Caco-2 (cell line): ENCODE data around the gene TTC39C. TPM values are rescaled to one million over a fixed set of nuclear protein-coding genes. Genes with fewer than 3 reads are reported as not detected.
"Not testable (repeated sequence)": the region's sequence is repeated elsewhere in the genome, so short reads cannot be mapped to it uniquely, and the experiment has no call there.

ENCODE experiments used
- BruUV-seq: library from RNA; stranded (reverse); fragments of 400-500 nt; replicated peaks from 2 replicates; lab custom pipeline; 2021; lab: Mats Ljungman, UMichigan
- CTCF ChIA-PET: fragments of 300-600 bp; sonication (Branson Sonifier 250); formaldehyde crosslinking; loops from one replicate; lab custom pipeline; 2022; ENCODE audit warnings: antibody characterized with exemption; lab: Charles Lee
- POLR2A ChIA-PET: fragments of 300-600 bp; sonication (Branson Sonifier 250); formaldehyde crosslinking; loops from one replicate; lab custom pipeline; 2022; ENCODE audit warnings: antibody characterized with exemption; lab: Charles Lee
- DNase-seq, 2 experiments: peaks; one replicate each; pipeline versions ENCODE4 v3.0.0 to v3.0.0-alpha.2; 2020 to 2022
- H3K27me3 ChIP-seq: replicated peaks from 2 replicates; pipeline ENCODE4 v1.6.0; 2011; ENCODE audit warnings: low read length; ENCODE audit not compliant: control insufficient read depth, insufficient read depth
- H3K36me3 ChIP-seq: 2 replicates; pipeline ENCODE4 v1.5.1; 2011; ENCODE audit warnings: low read length; ENCODE audit not compliant: control insufficient read depth, insufficient read depth
- H3K4me1 ChIP-seq: fragments of 250-450 bp; sonication (Bioruptor Pico); 2 replicates; pipeline ENCODE4 v1.5.1; 2020; ENCODE audit warnings: mild to moderate bottlenecking
- H3K4me3 ChIP-seq: 2 replicates; pipeline ENCODE4 v1.5.1; 2011; ENCODE audit warnings: low read depth, mild to moderate bottlenecking, control low read depth, low read length
- H3K9me3 ChIP-seq: fragments of 250-450 bp; sonication (Bioruptor Pico); 2 replicates; pipeline ENCODE4 v1.5.1; 2020; ENCODE audit warnings: mild to moderate bottlenecking, moderate library complexity
- H3K27ac Mint-ChIP-seq: one replicate; pipeline ENCODE4 v1.8.0; 2022; ENCODE audit warnings: mixed read lengths; ENCODE audit not compliant: unreplicated experiment
- H3K27me3 Mint-ChIP-seq: one replicate; pipeline ENCODE4 v1.8.0; 2022; ENCODE audit warnings: mixed read lengths; ENCODE audit not compliant: insufficient read depth, unreplicated experiment
- H3K36me3 Mint-ChIP-seq: one replicate; pipeline ENCODE4 v1.8.0; 2022; ENCODE audit warnings: mild to moderate bottlenecking, mixed read lengths; ENCODE audit not compliant: insufficient read depth, unreplicated experiment
- H3K4me1 Mint-ChIP-seq: one replicate; pipeline ENCODE4 v1.8.0; 2022; ENCODE audit warnings: low read depth, mixed read lengths; ENCODE audit not compliant: unreplicated experiment
- H3K4me3 Mint-ChIP-seq: one replicate; pipeline ENCODE4 v1.8.0; 2022; ENCODE audit warnings: mild to moderate bottlenecking, moderate library complexity, mixed read lengths; ENCODE audit not compliant: unreplicated experiment
- H3K9me3 Mint-ChIP-seq: one replicate; pipeline ENCODE4 v1.8.0; 2022; ENCODE audit warnings: mixed read lengths; ENCODE audit not compliant: unreplicated experiment
- CTCF ChIP-seq, 2 experiments: fragments of 200-600 bp in 1 of 2; IDR thresholded peaks; 1 replicate in 1 of 2; 2 replicates in 1 of 2; pipeline versions ENCODE4 v1.5.1 to v1.8.0; 2011 to 2022; ENCODE audit warnings: antibody characterized with exemption in 1 of 2, control low read depth in 1 of 2, inconsistent platforms in 1 of 2, low read depth in 1 of 2, low read length in 1 of 2, mild to moderate bottlenecking in 1 of 2, moderate library complexity in 1 of 2; ENCODE audit not compliant: insufficient read depth in 1 of 2, severe bottlenecking in 1 of 2, unreplicated experiment in 1 of 2
- intact Hi-C: fragments of 100-400 bp; cut with micrococcal nuclease; formaldehyde crosslinking; loops from one replicate; pipeline ENCODE4 v1.10.0; 2022; ENCODE audit not compliant: unreplicated experiment
- total RNA-seq: library from RNA; stranded (reverse); gene quantifications from 2 replicates; pipeline ENCODE4 v1.2.3, GENCODE V29; 2022

Gene TTC39C
- total RNA-seq, 1 experiment from 2014 or later: 9.3 TPM

GRCh38 chr18:24056506-24056905, 42.0 kb downstream of the TTC39C start:
- Histone ChIP-seq H3K27me3 (no peaks in the 10 kb centered on the region), H3K36me3 (no peaks in the 10 kb centered on the region), H3K4me3 (no peak overlapping the region), H3K9me3 (no peaks in the 10 kb centered on the region), H3K4me1 (0 out of 2 replicates have a peak, but pooled peaks cover 8% of the 10 kb centered on the region)
- intact Hi-C loops: loop anchor here (10.0 kb wide), 1 partner anchor 58 kb away; no protein-coding TSS in a partner anchor
- no TSS peak for BruUV-seq
- POLR2A ChIA-PET: no interaction called here
- no peak overlapping the region for H3K4me3 Mint-ChIP-seq
- DNase-seq: no peak
- no peaks in the 10 kb centered on the region for H3K27me3 Mint-ChIP-seq
- H3K9me3 Mint-ChIP-seq: no peaks in the 10 kb centered on the region
- CTCF ChIA-PET: no interaction called here
- TF ChIP-seq CTCF (IDR thresholded peaks at IDR 0.05; ENCODE audit: insufficient read depth in 1 of 2, low read depth in 1 of 2, low read length in 1 of 2, severe bottlenecking in 1 of 2, unreplicated experiment in 1 of 2): no peak
- H3K36me3 Mint-ChIP-seq: peaks cover 7% of the 10 kb centered on the region
- no peak overlapping the region for H3K27ac Mint-ChIP-seq
- peaks cover 5% of the 10 kb centered on the region for H3K4me1 Mint-ChIP-seq

GRCh38 chr18:24057804-24058203, 43.2 kb downstream of the TTC39C start:
- no peaks in the 10 kb centered on the region for H3K27me3 Mint-ChIP-seq
- Histone ChIP-seq H3K4me3 (no peak overlapping the region), H3K36me3 (no peaks in the 10 kb centered on the region), H3K9me3 (no peaks in the 10 kb centered on the region), H3K27me3 (no peaks in the 10 kb centered on the region), H3K4me1 (no peaks in the 10 kb centered on the region)
- no TSS peak for BruUV-seq
- no peak overlapping the region for H3K4me3 Mint-ChIP-seq
- no peaks in the 10 kb centered on the region for H3K4me1 Mint-ChIP-seq
- H3K36me3 Mint-ChIP-seq: peaks cover 7% of the 10 kb centered on the region
- intact Hi-C loops: loop anchor here (10.0 kb wide), 1 partner anchor 57 kb away; no protein-coding TSS in a partner anchor
- H3K27ac Mint-ChIP-seq: no peak overlapping the region
- DNase-seq: no peak
- ChIA-PET POLR2A (no interaction called here), CTCF (no interaction called here)
- no peaks in the 10 kb centered on the region for H3K9me3 Mint-ChIP-seq
- TF ChIP-seq CTCF (IDR thresholded peaks at IDR 0.05; ENCODE audit: insufficient read depth in 1 of 2, low read depth in 1 of 2, low read length in 1 of 2, severe bottlenecking in 1 of 2, unreplicated experiment in 1 of 2): no peak

- H3K4me1 Mint-ChIP-seq, H3K4me1 ChIP-seq, H3K4me3 Mint-ChIP-seq, H3K27ac Mint-ChIP-seq, H3K36me3 ChIP-seq, H3K27me3 Mint-ChIP-seq, POLR2A ChIA-PET, H3K36me3 Mint-ChIP-seq, H3K9me3 Mint-ChIP-seq, H3K9me3 ChIP-seq, H3K27me3 ChIP-seq, H3K4me3 ChIP-seq, DNase-seq, BruUV-seq, CTCF ChIA-PET: not testable (repeated sequence)
- intact Hi-C loops: loop anchor here (10.0 kb wide), 1 partner anchor 55 kb away; no protein-coding TSS in a partner anchor
Observed at GRCh38 chr18:24059385-24059784, 44.8 kb downstream of the TTC39C start.

GRCh38 chr18:24060644-24061043, 46.1 kb downstream of the TTC39C start:
- Mint-ChIP-seq H3K27me3 (no peaks in the 10 kb centered on the region), H3K36me3 (peaks cover 7% of the 10 kb centered on the region), H3K4me1 (peaks cover 9% of the 10 kb centered on the region), H3K27ac (no peak overlapping the region), H3K9me3 (no peaks in the 10 kb centered on the region), H3K4me3 (no peak overlapping the region)
- no peak for DNase-seq
- no TSS peak for BruUV-seq
- no peaks in the 10 kb centered on the region for H3K9me3 ChIP-seq
- TF ChIP-seq CTCF (IDR thresholded peaks at IDR 0.05; ENCODE audit: insufficient read depth in 1 of 2, low read depth in 1 of 2, low read length in 1 of 2, severe bottlenecking in 1 of 2, unreplicated experiment in 1 of 2): no peak
- no peaks in the 10 kb centered on the region for H3K27me3 ChIP-seq
- POLR2A ChIA-PET: no interaction called here
- intact Hi-C loops: no loop called here
- CTCF ChIA-PET: no interaction called here
- H3K4me3 ChIP-seq: no peak overlapping the region
- H3K36me3 ChIP-seq: no peaks in the 10 kb centered on the region
- no peaks in the 10 kb centered on the region; the same call in 1 of the 2 replicates for H3K4me1 ChIP-seq
